ENCODE results near the gene ENOPH1. TPM values are rescaled to one million over a fixed set of nuclear protein-coding genes. Genes with fewer than 3 reads are reported as not detected.
"Not testable (repeated sequence)": the region's sequence is repeated elsewhere in the genome, so short reads cannot be mapped to it uniquely, and the experiment has no call there.

The ENOPH1 gene
- total and polyA plus RNA-seq, 2 donors (not counting 1 experiment from before 2014, with no cell fraction given), result 17.1 to 43.6 TPM

DNA sequence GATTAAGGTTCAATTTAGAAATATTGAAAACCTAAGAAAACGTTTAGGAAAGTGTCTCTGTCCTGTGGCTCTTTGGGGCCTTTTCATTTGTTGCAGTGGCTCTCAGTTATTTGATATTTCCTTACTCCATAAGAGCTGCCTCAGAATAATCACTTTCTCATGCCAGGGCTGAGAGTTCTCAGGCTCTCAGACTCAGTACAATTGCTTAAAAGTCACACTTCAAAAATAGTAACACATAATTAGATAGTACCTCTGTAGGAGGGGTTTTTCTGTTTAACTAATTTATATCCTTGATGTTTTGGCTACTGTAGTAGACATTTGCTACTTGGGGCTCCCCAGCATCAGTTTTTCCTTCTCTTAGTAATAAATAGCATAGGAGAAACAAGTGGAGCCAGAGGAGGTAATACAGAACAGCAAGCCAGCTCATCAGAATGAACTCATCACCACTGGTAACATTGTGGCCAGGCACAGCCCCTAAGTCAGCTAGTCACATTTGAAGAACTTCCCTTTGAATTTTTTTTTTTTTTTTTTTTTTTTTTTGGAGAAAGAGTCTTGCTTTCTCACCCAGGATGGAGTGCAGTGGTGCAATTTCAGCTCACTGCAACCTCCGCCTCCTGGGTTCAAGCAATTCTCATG, 48.6 kb upstream of the ENOPH1 start:
- Histone ChIP-seq H3K36me3 (ENCODE audit: control insufficient read depth, insufficient read depth, low read length) (no peaks in the 10 kb centered on the region), H3K4me2 (ENCODE audit: extremely low read depth, insufficient read depth, low read length) (no peak overlapping the region), H3K27ac (ENCODE audit: insufficient read depth, low read length) (no peak overlapping the region), H3K9ac (ENCODE audit: insufficient read depth, low read length) (no peak overlapping the region), H2AFZ (ENCODE audit: low read length) (no peak overlapping the region), H3K4me3 (replicated peaks in 1 of 4; ENCODE audit: control extremely low read depth in 1 of 4, insufficient read depth in 1 of 4, low read depth in 3 of 4, low read length in 4 of 4) (no peak overlapping the region), H3K79me2 (ENCODE audit: control insufficient read depth, insufficient read depth, low read length) (peaks cover 9% of the 10 kb centered on the region), H4K20me1 (ENCODE audit: control insufficient read depth, extremely low read depth, insufficient read depth, low read length) (no peaks in the 10 kb centered on the region), H3K9me3 (ENCODE audit: control insufficient read depth, insufficient read depth, low read depth, low read length) (no peaks in the 10 kb centered on the region), H3K27me3 (ENCODE audit: control insufficient read depth, insufficient read depth, low read length) (no peaks in the 10 kb centered on the region), H3K4me1 (ENCODE audit: control insufficient read depth, extremely low read depth, insufficient read depth, low read length) (no peaks in the 10 kb centered on the region)
- TF ChIP-seq, protein P1, sequence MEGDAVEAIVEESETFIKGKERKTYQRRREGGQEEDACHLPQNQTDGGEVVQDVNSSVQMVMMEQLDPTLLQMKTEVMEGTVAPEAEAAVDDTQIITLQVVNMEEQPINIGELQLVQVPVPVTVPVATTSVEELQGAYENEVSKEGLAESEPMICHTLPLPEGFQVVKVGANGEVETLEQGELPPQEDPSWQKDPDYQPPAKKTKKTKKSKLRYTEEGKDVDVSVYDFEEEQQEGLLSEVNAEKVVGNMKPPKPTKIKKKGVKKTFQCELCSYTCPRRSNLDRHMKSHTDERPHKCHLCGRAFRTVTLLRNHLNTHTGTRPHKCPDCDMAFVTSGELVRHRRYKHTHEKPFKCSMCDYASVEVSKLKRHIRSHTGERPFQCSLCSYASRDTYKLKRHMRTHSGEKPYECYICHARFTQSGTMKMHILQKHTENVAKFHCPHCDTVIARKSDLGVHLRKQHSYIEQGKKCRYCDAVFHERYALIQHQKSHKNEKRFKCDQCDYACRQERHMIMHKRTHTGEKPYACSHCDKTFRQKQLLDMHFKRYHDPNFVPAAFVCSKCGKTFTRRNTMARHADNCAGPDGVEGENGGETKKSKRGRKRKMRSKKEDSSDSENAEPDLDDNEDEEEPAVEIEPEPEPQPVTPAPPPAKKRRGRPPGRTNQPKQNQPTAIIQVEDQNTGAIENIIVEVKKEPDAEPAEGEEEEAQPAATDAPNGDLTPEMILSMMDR (conservative IDR thresholded peaks at IDR 0.05 in 1 of 2, IDR thresholded peaks at IDR 0.05 in 1 of 2; ENCODE audit: low read depth in 1 of 2, low read length in 2 of 2), result no peak
- no peak for TF ChIP-seq EZH2 (IDR thresholded peaks at IDR 0.05; ENCODE audit: low read length, missing control alignments)
- DNase-seq (ENCODE audit: low read depth in 2 of 2), result no peak

- no peaks in the 10 kb centered on the region for H3K9me3 ChIP-seq (ENCODE audit: control insufficient read depth, insufficient read depth, low read depth, low read length)
- no peaks in the 10 kb centered on the region for H4K20me1 ChIP-seq (ENCODE audit: control insufficient read depth, extremely low read depth, insufficient read depth, low read length)
- H3K4me2 ChIP-seq (ENCODE audit: extremely low read depth, insufficient read depth, low read length), result no peak overlapping the region
- peaks cover 3% of the 10 kb centered on the region for H3K79me2 ChIP-seq (ENCODE audit: control insufficient read depth, insufficient read depth, low read length)
- no peak for DNase-seq (ENCODE audit: low read depth in 2 of 2)
- H2AFZ ChIP-seq (ENCODE audit: low read length), result no peak overlapping the region
- no peaks in the 10 kb centered on the region for H3K4me1 ChIP-seq (ENCODE audit: control insufficient read depth, extremely low read depth, insufficient read depth, low read length)
- no peaks in the 10 kb centered on the region for H3K36me3 ChIP-seq (ENCODE audit: control insufficient read depth, insufficient read depth, low read length)
- TF ChIP-seq EZH2 (IDR thresholded peaks at IDR 0.05; ENCODE audit: low read length, missing control alignments), result no peak
- TF ChIP-seq, protein P1 (conservative IDR thresholded peaks at IDR 0.05 in 1 of 2, IDR thresholded peaks at IDR 0.05 in 1 of 2; ENCODE audit: low read depth in 1 of 2, low read length in 2 of 2), result no peak
- H3K4me3 ChIP-seq (replicated peaks in 1 of 4; ENCODE audit: control extremely low read depth in 1 of 4, insufficient read depth in 1 of 4, low read depth in 3 of 4, low read length in 4 of 4), result no peak overlapping the region
- H3K27ac ChIP-seq (ENCODE audit: insufficient read depth, low read length), result no peak overlapping the region
- H3K27me3 ChIP-seq (ENCODE audit: control insufficient read depth, insufficient read depth, low read length), result no peaks in the 10 kb centered on the region
- H3K9ac ChIP-seq (ENCODE audit: insufficient read depth, low read length), result no peak overlapping the region
Observed at GRCh38 chr4:82382751-82383150, 47.6 kb upstream of the ENOPH1 start.

GRCh38 chr4:82386312-82386711, 44.1 kb upstream of the ENOPH1 start:
- not testable (repeated sequence) for H3K4me3 ChIP-seq (replicated peaks in 1 of 4; ENCODE audit: control extremely low read depth in 1 of 4, insufficient read depth in 1 of 4, low read depth in 3 of 4, low read length in 4 of 4); H3K27ac ChIP-seq (ENCODE audit: insufficient read depth, low read length); DNase-seq (ENCODE audit: low read depth in 2 of 2); H3K9me3 ChIP-seq (ENCODE audit: control insufficient read depth, insufficient read depth, low read depth, low read length); H3K4me2 ChIP-seq (ENCODE audit: extremely low read depth, insufficient read depth, low read length); H3K4me1 ChIP-seq (ENCODE audit: control insufficient read depth, extremely low read depth, insufficient read depth, low read length); H3K36me3 ChIP-seq (ENCODE audit: control insufficient read depth, insufficient read depth, low read length); H2AFZ ChIP-seq (ENCODE audit: low read length); H3K9ac ChIP-seq (ENCODE audit: insufficient read depth, low read length); H3K27me3 ChIP-seq (ENCODE audit: control insufficient read depth, insufficient read depth, low read length); H3K79me2 ChIP-seq (ENCODE audit: control insufficient read depth, insufficient read depth, low read length); H4K20me1 ChIP-seq (ENCODE audit: control insufficient read depth, extremely low read depth, insufficient read depth, low read length)

Data from fibroblast of lung (primary cell).